NCI-H510A (cell line): Measurements from ENCODE around the gene AIPL1.

Source experiments
- DNase-seq: peaks from one replicate; lab custom pipeline; 2025; lab: John Stamatoyannopoulos, UW

The AIPL1 gene

GRCh38 chr17:6448473-6448872 is 13.6 kb upstream of the AIPL1 start:
- DNase-seq, result no peak

- DNase-seq, result no peak
Observed at GRCh38 chr17:6446516-6447100, 11.7 kb upstream of the AIPL1 start.

- DNase-seq, result no peak
Observed at GRCh38 chr17:6444571-6445335, 9.8 kb upstream of the AIPL1 start.

- peak; percentile 98 for DNase-seq
Observed at GRCh38 chr17:6443692-6444570, 9.0 kb upstream of the AIPL1 start, which contains the start of gene PIMREG. PIMREG (plus strand) TSS chr17:6444455; CDS start chr17:6445111, 656 bp downstream.

GRCh38 chr17:6442775-6443174 is 7.9 kb upstream of the AIPL1 start:
- DNase-seq, result no peak

GRCh38 chr17:6439951-6440350 is 5.0 kb upstream of the AIPL1 start:
- no peak for DNase-seq

GRCh38 chr17:6437956-6438355 is 3.0 kb upstream of the AIPL1 start:
- no peak for DNase-seq

GRCh38 chr17:6437466-6437865 is 2.5 kb upstream of the AIPL1 start:
- no peak for DNase-seq

GRCh38 chr17:6435968-6436367 is 1.0 kb upstream of the AIPL1 start:
- DNase-seq, result peak; percentile 23

GRCh38 chr17:6430769-6431168 is 4.2 kb downstream of the AIPL1 start:
- no peak for DNase-seq

- DNase-seq, result no peak
Observed at GRCh38 chr17:6429266-6429665, 5.7 kb downstream of the AIPL1 start.

- no peak for DNase-seq
Observed at GRCh38 chr17:6428207-6428965, 6.5 kb downstream of the AIPL1 start.

- no peak for DNase-seq
Observed at GRCh38 chr17:6427279-6427781, 7.6 kb downstream of the AIPL1 start.

GRCh38 chr17:6426356-6427101 is 8.4 kb downstream of the AIPL1 start:
- DNase-seq, result no peak

GRCh38 chr17:6425407-6425806 is 9.5 kb downstream of the AIPL1 start:
- no peak for DNase-seq

- DNase-seq, result no peak
Observed at GRCh38 chr17:6423931-6424330, 11.0 kb downstream of the AIPL1 start.

GRCh38 chr17:6422654-6423241 is 12.2 kb downstream of the AIPL1 start:
- no peak for DNase-seq

- DNase-seq, result no peak
Observed at GRCh38 chr17:6421700-6422604, 13.0 kb downstream of the AIPL1 start.

GRCh38 chr17:6420173-6420641 is 14.7 kb downstream of the AIPL1 start:
- peak; percentile 56 for DNase-seq
